GM20000 (cell line): ENCODE data around the gene HS6ST3.

Experiments
- DNase-seq: peaks from one replicate; pipeline ENCODE4 v3.0.0; 2012; ENCODE audit warnings: low spot score
- CTCF ChIP-seq: IDR thresholded peaks from 2 replicates; pipeline ENCODE4 v1.5.1; 2012; ENCODE audit warnings: mild to moderate bottlenecking, control low read depth; ENCODE audit errors: extremely low read depth, missing control alignments

The HS6ST3 gene

DNA sequence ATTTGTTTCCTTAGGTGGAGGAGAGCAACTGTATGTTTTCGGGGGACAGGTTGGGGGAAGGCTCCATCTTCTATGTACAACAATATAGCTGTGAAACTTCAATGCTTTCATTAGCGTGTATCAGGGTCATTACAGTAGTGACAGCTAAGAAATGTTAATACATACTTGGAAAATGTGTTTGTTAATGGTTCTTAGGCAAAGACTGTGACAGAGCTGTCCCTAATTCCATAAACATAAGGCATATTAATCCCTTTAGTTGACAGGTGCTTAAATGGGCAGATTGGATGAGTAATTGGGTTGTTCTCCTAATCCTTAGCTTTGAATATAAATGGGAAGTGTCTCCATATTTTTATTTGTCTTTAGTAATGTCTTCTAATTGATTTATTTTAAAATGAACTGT lies 313.7 kb downstream of the HS6ST3 start:
- TF ChIP-seq CTCF, result no peak
- no peak for DNase-seq

- TF ChIP-seq CTCF, result no peak
- DNase-seq, result no peak
These were observed 326.0 kb downstream of the HS6ST3 start for GRCh38 chr13:96415831-96416385.

DNA sequence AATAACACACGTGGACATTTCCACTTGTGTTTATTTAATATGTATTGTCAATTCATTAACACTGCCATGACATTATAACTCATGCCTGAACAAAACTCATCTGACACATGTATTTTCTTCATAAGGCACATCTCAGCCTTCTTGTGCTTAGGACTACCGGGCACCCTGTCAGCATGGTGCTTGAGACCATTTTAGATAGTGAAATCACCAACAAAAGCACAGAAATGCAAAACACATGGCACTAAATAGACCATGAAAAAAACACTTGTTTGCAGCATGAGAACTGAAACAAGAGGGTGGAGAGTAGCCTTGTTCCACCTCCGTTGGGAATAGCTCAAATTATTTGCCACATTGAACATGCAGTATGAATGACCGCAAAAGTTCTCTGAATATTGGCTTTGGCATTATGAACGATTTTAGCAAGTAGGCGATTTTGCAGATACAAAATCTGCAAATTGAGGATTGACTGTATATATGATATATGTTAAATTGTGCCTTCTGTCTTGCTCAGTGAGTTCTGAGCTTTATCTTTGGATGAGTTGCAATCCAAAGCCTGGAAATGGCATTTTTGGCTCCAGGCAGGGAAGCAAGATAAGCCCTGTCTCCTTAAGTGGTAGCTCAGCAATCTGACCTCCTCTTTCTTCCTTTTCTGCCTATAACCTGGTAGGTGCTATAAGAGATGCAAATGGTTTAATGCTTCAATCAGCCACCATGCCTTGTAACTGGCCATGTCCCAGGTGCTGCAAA lies 328.2 kb downstream of the HS6ST3 start:
- no peak for TF ChIP-seq CTCF
- DNase-seq, result no peak

DNA sequence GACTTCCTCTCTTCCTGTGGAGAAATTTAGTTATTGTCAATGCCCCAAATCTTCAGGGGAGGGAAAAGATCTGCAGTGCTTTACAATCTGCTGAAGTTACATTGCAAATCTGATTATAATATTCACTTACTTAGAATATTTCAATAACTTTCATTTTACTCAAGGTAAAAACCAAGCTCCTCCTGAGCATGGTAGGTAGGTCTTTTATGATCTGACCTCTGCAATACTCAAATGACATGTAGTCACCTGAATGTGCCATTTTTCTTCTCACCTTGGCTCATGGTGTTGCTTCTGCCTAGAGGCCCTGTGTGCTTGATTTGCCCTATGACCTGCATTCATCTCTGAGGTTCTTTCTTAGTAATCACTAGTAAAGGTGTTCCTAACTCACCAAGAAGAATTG lies 331.4 kb downstream of the HS6ST3 start:
- DNase-seq, result no peak
- TF ChIP-seq CTCF, result no peak

GRCh38 chr13:96422002-96422401 lies 332.1 kb downstream of the HS6ST3 start:
- no peak for DNase-seq
- no peak for TF ChIP-seq CTCF

DNA sequence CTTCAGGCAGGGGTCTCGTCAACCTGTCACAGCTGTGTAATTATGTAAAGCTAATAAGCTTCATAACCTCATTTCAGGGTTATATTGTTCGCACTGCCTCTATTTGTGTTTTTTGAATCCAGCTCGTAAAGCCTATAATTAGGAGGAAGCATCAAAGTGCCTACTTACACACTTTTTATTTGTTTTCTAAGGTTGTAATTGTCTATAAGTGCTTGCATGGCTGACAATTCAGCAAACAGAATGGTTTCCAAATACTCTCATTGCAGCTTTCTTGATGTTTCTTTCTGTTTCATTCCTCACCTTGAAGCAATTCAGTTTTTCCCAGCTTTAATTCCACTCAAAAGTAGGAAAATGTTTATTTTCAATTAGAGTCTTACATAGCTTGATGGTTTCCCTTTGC lies 336.3 kb downstream of the HS6ST3 start:
- no peak for TF ChIP-seq CTCF
- no peak for DNase-seq

GRCh38 chr13:96428911-96429310 lies 339.0 kb downstream of the HS6ST3 start:
- no peak for DNase-seq
- no peak for TF ChIP-seq CTCF
